ENCODE data around the gene RPUSD2.
"Not testable (repeated sequence)": the region's sequence is repeated elsewhere in the genome, so short reads cannot be mapped to it uniquely, and the experiment has no call there.

Gene RPUSD2

GRCh38 chr15:40565333-40566238 is 3.5 kb upstream of the RPUSD2 start:
- no peak for DNase-seq

GRCh38 chr15:40567111-40567510 is 2.0 kb upstream of the RPUSD2 start:
- no peak for DNase-seq

- no peak for DNase-seq
Observed at GRCh38 chr15:40575113-40575512, 6.0 kb downstream of the RPUSD2 start.

GRCh38 chr15:40576914-40577313 is 7.8 kb downstream of the RPUSD2 start:
- DNase-seq = not testable (repeated sequence)

GRCh38 chr15:40578892-40579291 is 9.8 kb downstream of the RPUSD2 start:
- no peak for DNase-seq

- DNase-seq = not testable (repeated sequence)
Observed at GRCh38 chr15:40581796-40582195, 12.7 kb downstream of the RPUSD2 start.

GRCh38 chr15:40582726-40583246 is 13.7 kb downstream of the RPUSD2 start:
- DNase-seq = no peak

GRCh38 chr15:40584191-40584590 is 15.1 kb downstream of the RPUSD2 start:
- DNase-seq = no peak

- no peak for DNase-seq
Observed at GRCh38 chr15:40590667-40591050, 21.6 kb downstream of the RPUSD2 start.

- no peak for DNase-seq
Observed at GRCh38 chr15:40591389-40591788, 22.3 kb downstream of the RPUSD2 start.

- DNase-seq = no peak
Observed at GRCh38 chr15:40593165-40593564, 24.1 kb downstream of the RPUSD2 start.

GRCh38 chr15:40593588-40594428 is 24.7 kb downstream of the RPUSD2 start, which contains the start of gene KNL1:
Gene KNL1 (plus strand): TSS chr15:40594249. CDS start chr15:40602932, 8,683 bp downstream.
- peak; percentile 77 for DNase-seq

GRCh38 chr15:40594429-40594836 is 25.3 kb downstream of the RPUSD2 start:
- DNase-seq = no peak

GRCh38 chr15:40595219-40595618 is 26.1 kb downstream of the RPUSD2 start:
- no peak for DNase-seq

- no peak for DNase-seq
Observed at GRCh38 chr15:40595773-40596172, 26.7 kb downstream of the RPUSD2 start.

GRCh38 chr15:40597024-40597423 is 27.9 kb downstream of the RPUSD2 start:
- no peak for DNase-seq

- no peak for DNase-seq
Observed at GRCh38 chr15:40598126-40598525, 29.0 kb downstream of the RPUSD2 start.

- no peak for DNase-seq
Observed at GRCh38 chr15:40598672-40599071, 29.6 kb downstream of the RPUSD2 start.

- no peak for DNase-seq
Observed at GRCh38 chr15:40600956-40601355, 31.9 kb downstream of the RPUSD2 start.

GRCh38 chr15:40603935-40604334 is 34.8 kb downstream of the RPUSD2 start:
- no peak for DNase-seq

- DNase-seq = no peak
Observed at GRCh38 chr15:40613080-40613479, 44.0 kb downstream of the RPUSD2 start.

GRCh38 chr15:40618023-40618422 is 48.9 kb downstream of the RPUSD2 start:
- no peak for DNase-seq

GRCh38 chr15:40618906-40619305 is 49.8 kb downstream of the RPUSD2 start:
- no peak for DNase-seq
